Measurements from ENCODE around the gene ATF6. TPM values are rescaled to one million over a fixed set of nuclear protein-coding genes. Genes with fewer than 3 reads are reported as not detected.

The ATF6 gene
- total and polyA plus RNA-seq, 3 donors from 2014 or later, result 22.6 to 38.2 (median 38.0) TPM

DNA sequence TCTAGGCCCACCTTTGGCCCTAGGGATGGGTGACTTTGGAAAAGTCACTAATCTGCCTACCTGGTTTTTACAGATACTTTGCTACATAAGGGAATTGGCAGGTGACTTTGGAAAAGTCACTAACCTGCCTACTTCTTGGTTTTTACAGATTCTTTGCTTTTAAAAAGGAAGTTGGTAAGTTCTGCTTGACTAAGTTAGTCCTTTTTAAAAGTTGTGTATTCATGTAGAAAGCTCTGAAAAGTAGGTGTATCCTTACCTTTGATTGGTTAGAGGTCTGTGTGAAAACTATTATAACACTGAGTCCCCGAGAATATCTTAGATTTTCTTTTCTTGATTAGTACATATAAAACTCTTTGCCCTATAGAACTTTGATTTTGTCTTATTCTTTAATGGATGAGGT, 12.4 kb downstream of the ATF6 start:
- TF ChIP-seq, protein P1, sequence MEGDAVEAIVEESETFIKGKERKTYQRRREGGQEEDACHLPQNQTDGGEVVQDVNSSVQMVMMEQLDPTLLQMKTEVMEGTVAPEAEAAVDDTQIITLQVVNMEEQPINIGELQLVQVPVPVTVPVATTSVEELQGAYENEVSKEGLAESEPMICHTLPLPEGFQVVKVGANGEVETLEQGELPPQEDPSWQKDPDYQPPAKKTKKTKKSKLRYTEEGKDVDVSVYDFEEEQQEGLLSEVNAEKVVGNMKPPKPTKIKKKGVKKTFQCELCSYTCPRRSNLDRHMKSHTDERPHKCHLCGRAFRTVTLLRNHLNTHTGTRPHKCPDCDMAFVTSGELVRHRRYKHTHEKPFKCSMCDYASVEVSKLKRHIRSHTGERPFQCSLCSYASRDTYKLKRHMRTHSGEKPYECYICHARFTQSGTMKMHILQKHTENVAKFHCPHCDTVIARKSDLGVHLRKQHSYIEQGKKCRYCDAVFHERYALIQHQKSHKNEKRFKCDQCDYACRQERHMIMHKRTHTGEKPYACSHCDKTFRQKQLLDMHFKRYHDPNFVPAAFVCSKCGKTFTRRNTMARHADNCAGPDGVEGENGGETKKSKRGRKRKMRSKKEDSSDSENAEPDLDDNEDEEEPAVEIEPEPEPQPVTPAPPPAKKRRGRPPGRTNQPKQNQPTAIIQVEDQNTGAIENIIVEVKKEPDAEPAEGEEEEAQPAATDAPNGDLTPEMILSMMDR (IDR thresholded peaks at IDR 0.05), result no peak
- no peak for TF ChIP-seq POLR2A (IDR thresholded peaks at IDR 0.05)
- no peaks in the 10 kb centered on the region for H3K4me1 ChIP-seq
- intact Hi-C loops (cut with DNase I; ENCODE audit: low total_unique reads), result no loop called here
- no peak overlapping the region for H3K27ac ChIP-seq
- H3K27me3 ChIP-seq, result no peaks in the 10 kb centered on the region
- no peak for DNase-seq
- no peaks in the 10 kb centered on the region for H3K36me3 ChIP-seq (ENCODE audit: low read depth, missing control alignments)
- no peaks in the 10 kb centered on the region for H3K9me3 ChIP-seq
- H3K4me3 ChIP-seq, result no peak overlapping the region
- 86 to 92% methylated on average over 1 of the region's 1 CpG for WGBS, 2 donors

DNA sequence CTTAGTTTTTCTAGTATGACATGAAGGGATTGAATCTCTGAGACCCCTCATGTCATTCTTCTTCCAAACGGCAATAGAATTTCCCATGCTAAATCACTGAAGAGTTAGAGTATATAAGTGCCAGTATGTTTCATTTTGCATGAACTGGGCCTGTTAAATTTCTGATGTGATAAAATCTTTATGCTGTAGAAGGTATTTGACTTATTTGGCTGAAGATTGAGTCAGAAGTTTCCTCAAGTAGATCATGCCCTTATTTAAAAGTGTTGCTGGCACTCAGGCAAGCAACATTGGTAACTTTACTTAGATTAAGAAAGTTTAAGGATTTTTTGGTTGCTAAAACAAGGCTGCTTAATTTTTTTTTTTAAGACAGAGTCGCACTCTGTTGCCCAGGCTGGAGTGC, 13.3 kb downstream of the ATF6 start:
- 88 to 92% methylated on average over 2 of the region's 2 CpGs for WGBS, 2 donors
- no peaks in the 10 kb centered on the region for H3K27me3 ChIP-seq
- no peaks in the 10 kb centered on the region for H3K9me3 ChIP-seq
- intact Hi-C loops (cut with DNase I; ENCODE audit: low total_unique reads), result no loop called here
- H3K27ac ChIP-seq, result no peak overlapping the region
- no peaks in the 10 kb centered on the region for H3K4me1 ChIP-seq
- no peak for DNase-seq
- TF ChIP-seq, protein P1 (IDR thresholded peaks at IDR 0.05), result no peak
- no peak for TF ChIP-seq POLR2A (IDR thresholded peaks at IDR 0.05)
- H3K36me3 ChIP-seq (ENCODE audit: low read depth, missing control alignments), result no peaks in the 10 kb centered on the region
- no peak overlapping the region for H3K4me3 ChIP-seq

DNA sequence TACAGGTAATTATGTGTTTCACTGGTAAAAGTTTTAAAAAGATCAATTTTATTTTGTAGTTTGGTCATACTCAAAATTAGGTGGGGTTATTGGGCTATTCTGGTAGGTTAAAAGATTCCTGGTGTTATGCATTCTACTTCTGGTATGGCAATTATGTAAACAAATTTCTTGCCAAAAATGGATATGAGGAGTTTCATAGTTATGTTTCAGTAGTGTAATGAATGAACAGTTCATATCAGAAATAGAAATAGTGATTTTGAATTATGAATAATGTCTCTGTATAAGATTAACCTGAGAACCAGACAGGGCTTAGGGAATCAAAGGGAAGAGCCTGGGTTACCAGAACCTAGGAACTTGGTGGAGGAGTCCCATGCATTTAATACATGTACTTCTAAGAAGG, 15.9 kb downstream of the ATF6 start:
- intact Hi-C loops (cut with DNase I; ENCODE audit: low total_unique reads), result no loop called here
- no peaks in the 10 kb centered on the region for H3K9me3 ChIP-seq
- H3K4me3 ChIP-seq, result no peak overlapping the region
- no peaks in the 10 kb centered on the region for H3K36me3 ChIP-seq (ENCODE audit: low read depth, missing control alignments)
- TF ChIP-seq POLR2A (IDR thresholded peaks at IDR 0.05), result no peak
- TF ChIP-seq, protein P1 (IDR thresholded peaks at IDR 0.05), result no peak
- H3K27me3 ChIP-seq, result no peaks in the 10 kb centered on the region
- no peak for DNase-seq
- no peaks in the 10 kb centered on the region for H3K4me1 ChIP-seq
- H3K27ac ChIP-seq, result no peak overlapping the region

DNA sequence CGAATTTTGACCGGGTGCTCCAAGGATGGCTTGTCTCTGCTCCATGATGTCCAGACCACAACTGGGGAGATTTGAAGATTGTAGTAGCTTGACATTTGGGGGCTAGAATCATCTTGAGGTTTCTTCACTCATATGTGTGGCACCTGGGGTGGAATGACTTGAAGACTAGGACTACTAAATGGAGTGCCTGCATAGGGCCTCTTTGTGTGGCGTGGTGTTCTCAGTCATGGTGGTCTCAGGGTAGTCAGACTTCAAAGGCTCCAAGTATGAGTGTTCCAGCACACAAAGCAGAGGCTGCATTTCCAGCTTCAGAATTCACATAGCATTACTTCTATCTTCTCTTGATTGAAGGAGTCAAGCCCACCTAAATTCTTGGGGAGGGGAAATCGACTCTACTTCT, 16.8 kb downstream of the ATF6 start:
- Histone ChIP-seq H3K36me3 (ENCODE audit: low read depth, missing control alignments) (no peaks in the 10 kb centered on the region), H3K27ac (no peak overlapping the region), H3K27me3 (no peaks in the 10 kb centered on the region), H3K4me1 (no peaks in the 10 kb centered on the region), H3K4me3 (no peak overlapping the region), H3K9me3 (no peaks in the 10 kb centered on the region)
- no peak for TF ChIP-seq POLR2A (IDR thresholded peaks at IDR 0.05)
- TF ChIP-seq, protein P1 (IDR thresholded peaks at IDR 0.05), result no peak
- WGBS, 2 donors, result 94 to 100% methylated on average over 4 of the region's 4 CpGs
- no peak for DNase-seq
- intact Hi-C loops (cut with DNase I; ENCODE audit: low total_unique reads), result no loop called here

DNA sequence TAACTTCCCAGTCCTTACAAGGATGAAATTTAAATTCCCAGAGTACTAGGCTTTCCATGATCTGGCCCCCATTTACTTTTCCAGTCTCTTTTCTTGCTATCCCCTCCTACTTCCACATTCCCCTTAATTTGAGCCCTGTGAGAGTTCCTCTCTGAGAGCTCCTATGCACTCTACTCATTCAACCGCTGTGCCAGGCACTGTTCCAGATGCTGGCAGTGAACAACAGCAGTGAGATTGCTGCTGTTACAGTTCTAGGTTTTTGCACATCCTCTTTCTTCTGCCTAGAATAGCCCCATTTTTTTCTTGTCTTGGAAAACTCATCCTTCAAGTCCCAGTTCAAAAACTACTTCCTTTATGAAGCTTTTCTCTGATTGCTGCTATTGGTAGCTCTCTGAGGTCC, 18.8 kb downstream of the ATF6 start:
- no peaks in the 10 kb centered on the region for H3K27me3 ChIP-seq
- DNase-seq, result no peak
- H3K4me1 ChIP-seq, result no peaks in the 10 kb centered on the region
- no peak overlapping the region for H3K4me3 ChIP-seq
- TF ChIP-seq POLR2A (IDR thresholded peaks at IDR 0.05), result no peak
- TF ChIP-seq, protein P1 (IDR thresholded peaks at IDR 0.05), result no peak
- H3K27ac ChIP-seq, result no peak overlapping the region
- no peaks in the 10 kb centered on the region for H3K9me3 ChIP-seq
- no peaks in the 10 kb centered on the region for H3K36me3 ChIP-seq (ENCODE audit: low read depth, missing control alignments)
- WGBS, 2 donors, result 86% methylated on average over 1 of the region's 1 CpG
- intact Hi-C loops (cut with DNase I; ENCODE audit: low total_unique reads), result no loop called here

All from testis (tissue), 3 donors.